NCI-H345 (cell line): ENCODE results near the gene CD48.

Source experiments
- DNase-seq: peaks from one replicate; lab custom pipeline; 2025; lab: John Stamatoyannopoulos, UW

Gene CD48

GRCh38 chr1:160711602-160712311 lies at the start of gene CD48:
Gene CD48, minus strand, starts transcription at chr1:160711822. Its CDS starts 59 bp downstream, at chr1:160711763.
- DNase-seq: no peak

- no peak for DNase-seq
Measured at GRCh38 chr1:160761046-160761445, 49.4 kb upstream of the CD48 start.

GRCh38 chr1:160759740-160760139 lies 48.1 kb upstream of the CD48 start:
- no peak for DNase-seq

- DNase-seq: no peak
Measured at GRCh38 chr1:160758521-160758920, 46.9 kb upstream of the CD48 start.

GRCh38 chr1:160756849-160757201 lies 45.2 kb upstream of the CD48 start:
- DNase-seq: no peak

- DNase-seq: no peak
Measured at GRCh38 chr1:160755911-160756848, 44.6 kb upstream of the CD48 start.

GRCh38 chr1:160755461-160755860 lies 43.8 kb upstream of the CD48 start:
- DNase-seq: no peak

GRCh38 chr1:160753594-160753993 lies 42.0 kb upstream of the CD48 start:
- DNase-seq: no peak

- no peak for DNase-seq
Measured at GRCh38 chr1:160752924-160753323, 41.3 kb upstream of the CD48 start.

GRCh38 chr1:160752406-160752805 lies 40.8 kb upstream of the CD48 start:
- no peak for DNase-seq

GRCh38 chr1:160750608-160751007 lies 39.0 kb upstream of the CD48 start:
- DNase-seq: no peak

- DNase-seq: no peak
Measured at GRCh38 chr1:160748878-160749269, 37.3 kb upstream of the CD48 start.

- DNase-seq: no peak
Measured at GRCh38 chr1:160748181-160748877, 36.7 kb upstream of the CD48 start.

GRCh38 chr1:160747717-160748116 lies 36.1 kb upstream of the CD48 start:
- DNase-seq: no peak

- DNase-seq: no peak
Measured at GRCh38 chr1:160746836-160747500, 35.3 kb upstream of the CD48 start.

- no peak for DNase-seq
Measured at GRCh38 chr1:160745551-160745950, 33.9 kb upstream of the CD48 start.

- no peak for DNase-seq
Measured at GRCh38 chr1:160744852-160745520, 33.4 kb upstream of the CD48 start.

- no peak for DNase-seq
Measured at GRCh38 chr1:160744199-160744851, 32.7 kb upstream of the CD48 start.

GRCh38 chr1:160743266-160743665 lies 31.6 kb upstream of the CD48 start:
- no peak for DNase-seq

GRCh38 chr1:160742428-160743127 lies 31.0 kb upstream of the CD48 start:
- no peak for DNase-seq
